Fibroblast of lung (primary cell): ENCODE results near the gene NDUFAF2.
A peak's percentile ranks its signal among the peaks of the same experiment; 100 is the strongest.

ENCODE experiments used
- CTCF ChIP-seq, 2 donors: IDR thresholded peaks in 1 of 2; conservative IDR thresholded peaks in 1 of 2; 1 replicate in 1 of 2; 2 replicates in 1 of 2; pipeline ENCODE4 v1.5.1; 2011 to 2012; ENCODE audit warnings: low read length in 2 of 2, control low read depth in 1 of 2, inconsistent platforms in 1 of 2, low read depth in 1 of 2, mild to moderate bottlenecking in 1 of 2
- EZH2 ChIP-seq: IDR thresholded peaks from 2 replicates; pipeline ENCODE4 v1.5.1; 2012; ENCODE audit warnings: low read length, control low read depth, mild to moderate bottlenecking; ENCODE audit errors: missing control alignments

- peak in 1 of 2 donors; percentile 24 for TF ChIP-seq CTCF (conservative IDR thresholded peaks at IDR 0.05 in 1 of 2, IDR thresholded peaks at IDR 0.05 in 1 of 2; ENCODE audit: low read depth in 1 of 2, low read length in 2 of 2)
- TF ChIP-seq EZH2 = no peak
These were observed 16.0 kb upstream of the NDUFAF2 start for GRCh38 chr5:60929024-60929423.
